Activated CD8-positive, alpha-beta memory T cell treated with anti-CD3 and anti-CD28 coated beads for 4 hours (primary cell): ENCODE measurements around the gene COMMD7.

ENCODE experiments used
- DNase-seq, 2 donors: peaks; one replicate each; pipeline ENCODE4 v3.0.0-alpha.2; 2020; ENCODE audit warnings: low read depth in 2 of 2

Gene COMMD7

DNA sequence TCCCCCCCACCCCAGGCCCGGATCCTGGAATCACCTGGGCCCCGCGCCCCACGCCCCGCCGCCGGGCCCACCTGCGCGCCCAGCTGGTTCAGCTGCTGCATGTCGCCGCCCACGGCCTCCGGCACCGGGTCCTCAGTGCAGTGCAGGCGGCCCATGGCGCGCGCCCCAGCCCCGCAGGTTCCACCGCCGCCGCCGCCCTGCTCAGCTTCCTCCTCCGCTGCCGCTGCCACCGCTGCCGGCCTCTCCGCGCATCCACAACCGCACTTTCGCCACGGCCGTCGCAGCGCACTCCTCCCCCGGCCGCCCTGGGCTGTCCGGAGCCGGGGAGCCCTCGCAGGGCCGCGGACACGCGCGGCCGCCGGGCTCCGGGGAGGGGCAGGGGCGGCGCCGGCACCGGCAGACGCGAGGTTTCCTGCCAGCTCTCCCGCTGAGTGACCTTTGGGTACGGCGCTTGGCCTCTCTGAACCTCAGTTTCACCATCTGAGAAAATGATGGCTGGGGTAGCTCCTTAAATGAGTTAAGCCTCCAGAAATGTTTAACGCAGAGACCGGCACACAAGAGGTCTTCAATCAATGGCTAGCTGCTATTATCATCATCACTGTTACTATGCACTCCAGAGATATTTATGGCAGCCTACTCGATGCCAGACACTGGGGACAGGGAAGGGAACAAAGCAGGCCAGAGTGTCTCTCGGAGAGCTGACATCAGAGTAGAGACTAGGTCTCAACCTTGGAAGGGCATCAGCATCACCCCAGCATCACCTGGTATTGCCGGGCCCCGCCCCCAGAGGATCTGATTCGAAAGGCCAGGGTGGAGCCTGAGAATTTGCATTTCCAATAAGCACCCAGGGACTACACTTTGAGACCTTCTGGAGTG is at the start of gene COMMD7:
Gene COMMD7 (minus strand): TSS at position 231 of the 876 bp plus-strand sequence. CDS start 76 bp downstream, at position 155.
- peak; percentile 39 to 40 for DNase-seq

GRCh38 chr20:32792731-32793458 is 49.6 kb upstream of the COMMD7 start:
- no peak for DNase-seq

GRCh38 chr20:32792316-32792715 is 49.0 kb upstream of the COMMD7 start:
- no peak for DNase-seq

DNA sequence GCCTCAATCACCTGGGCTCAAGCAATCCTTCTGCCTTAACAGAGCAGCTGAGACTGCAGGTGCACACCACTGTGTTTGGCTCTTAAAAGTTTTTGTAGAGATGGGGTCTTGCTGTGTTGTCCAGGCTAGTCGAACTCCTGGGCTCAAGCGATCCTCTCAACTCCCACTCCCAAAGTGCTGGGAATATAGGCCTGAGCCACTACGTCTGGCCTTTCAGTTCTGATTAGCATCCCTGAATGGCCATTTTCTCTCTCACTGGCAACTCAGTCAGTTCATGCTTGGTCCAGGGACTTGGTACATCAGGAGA is 47.4 kb upstream of the COMMD7 start:
- no peak for DNase-seq

- peak; percentile 44 to 53 for DNase-seq
Measured at GRCh38 chr20:32789896-32790750, 46.9 kb upstream of the COMMD7 start.

GRCh38 chr20:32787168-32787567 is 43.9 kb upstream of the COMMD7 start:
- DNase-seq: no peak

DNA sequence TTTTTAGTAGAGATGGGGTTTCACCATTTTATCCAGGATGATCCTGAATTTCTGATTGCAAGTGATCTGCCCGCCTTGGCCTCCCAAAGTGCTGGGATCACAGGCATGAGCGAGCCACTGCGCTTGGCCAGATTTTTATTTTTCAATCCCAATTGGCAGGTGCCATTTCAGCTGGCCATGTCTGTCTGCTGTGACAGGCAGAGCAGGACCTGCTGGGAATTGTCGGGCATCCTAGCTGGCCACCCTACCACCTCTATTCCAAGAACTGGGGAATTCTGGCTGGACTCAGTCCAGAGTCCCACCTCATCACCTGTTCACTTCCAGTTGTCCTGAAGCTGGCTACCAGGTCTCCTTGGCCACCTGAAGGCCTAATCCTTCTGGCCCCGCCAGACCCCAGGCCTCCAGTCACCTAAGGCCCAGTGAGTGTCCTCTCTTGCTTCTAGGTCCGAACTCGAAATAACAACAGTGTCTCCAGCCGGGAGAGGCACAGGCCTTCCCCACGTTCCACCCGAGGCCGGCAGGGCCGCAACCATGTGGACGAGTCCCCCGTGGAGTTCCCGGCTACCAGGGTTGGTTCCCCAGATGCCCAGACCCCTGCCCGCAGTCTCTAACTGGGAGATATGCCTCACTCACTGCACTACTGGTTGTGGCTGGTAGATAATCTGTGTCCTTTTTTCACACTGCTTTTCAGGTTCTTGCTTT is 42.9 kb upstream of the COMMD7 start:
- no peak for DNase-seq

DNA sequence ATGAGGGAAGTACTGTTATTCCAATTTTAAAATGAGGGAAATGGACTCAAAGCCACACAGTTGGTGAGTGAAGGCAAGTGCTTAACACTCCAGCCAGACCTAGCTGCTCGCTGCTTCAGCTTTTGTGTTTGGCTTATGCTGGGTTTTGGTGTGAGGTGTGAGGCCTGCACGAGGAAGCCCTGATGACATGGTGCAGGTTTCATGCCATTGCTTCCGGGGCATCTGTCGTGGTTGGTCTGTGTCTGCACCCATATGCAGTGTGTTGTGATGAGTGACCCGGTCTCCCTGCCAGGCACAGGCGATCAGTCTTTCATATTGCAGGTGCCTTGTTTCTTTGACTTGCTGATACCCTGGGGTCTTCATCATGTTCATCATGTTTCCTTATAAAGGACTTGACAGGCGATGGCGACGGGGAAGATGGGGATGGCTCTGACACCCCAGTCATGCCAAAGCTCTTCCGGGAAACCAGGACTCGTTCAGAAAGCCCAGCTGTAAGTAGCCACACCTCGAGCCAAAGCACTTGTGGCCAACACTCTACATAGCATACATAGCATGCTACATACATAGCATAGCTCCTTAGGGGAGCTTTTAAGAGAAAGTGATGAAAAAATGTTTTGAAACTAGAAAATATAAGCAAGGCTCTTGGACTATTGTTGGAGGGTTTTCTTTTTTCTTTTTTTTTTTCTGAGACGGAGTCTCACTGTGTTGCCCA is 41.3 kb upstream of the COMMD7 start:
- DNase-seq: no peak

GRCh38 chr20:32780749-32781655 is 37.7 kb upstream of the COMMD7 start:
- no peak for DNase-seq

DNA sequence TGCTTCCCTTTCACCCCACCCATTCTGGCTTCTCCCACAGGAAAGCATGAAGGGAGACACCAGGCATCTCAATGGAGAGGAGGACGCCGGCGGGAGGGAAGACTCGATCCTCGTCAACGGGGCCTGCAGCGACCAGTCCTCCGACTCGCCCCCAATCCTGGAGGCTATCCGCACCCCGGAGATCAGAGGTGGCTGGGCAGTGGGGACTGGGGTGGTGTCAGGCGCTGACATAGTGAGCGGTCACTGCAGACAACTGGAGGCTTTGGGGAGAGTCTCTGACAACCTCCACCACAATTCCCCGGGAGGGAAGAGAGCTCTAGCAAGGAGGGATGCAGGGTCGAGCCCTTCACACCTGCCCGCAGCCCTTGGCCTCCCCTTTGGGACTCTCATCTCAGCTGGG is 37.0 kb upstream of the COMMD7 start:
- DNase-seq: no peak

DNA sequence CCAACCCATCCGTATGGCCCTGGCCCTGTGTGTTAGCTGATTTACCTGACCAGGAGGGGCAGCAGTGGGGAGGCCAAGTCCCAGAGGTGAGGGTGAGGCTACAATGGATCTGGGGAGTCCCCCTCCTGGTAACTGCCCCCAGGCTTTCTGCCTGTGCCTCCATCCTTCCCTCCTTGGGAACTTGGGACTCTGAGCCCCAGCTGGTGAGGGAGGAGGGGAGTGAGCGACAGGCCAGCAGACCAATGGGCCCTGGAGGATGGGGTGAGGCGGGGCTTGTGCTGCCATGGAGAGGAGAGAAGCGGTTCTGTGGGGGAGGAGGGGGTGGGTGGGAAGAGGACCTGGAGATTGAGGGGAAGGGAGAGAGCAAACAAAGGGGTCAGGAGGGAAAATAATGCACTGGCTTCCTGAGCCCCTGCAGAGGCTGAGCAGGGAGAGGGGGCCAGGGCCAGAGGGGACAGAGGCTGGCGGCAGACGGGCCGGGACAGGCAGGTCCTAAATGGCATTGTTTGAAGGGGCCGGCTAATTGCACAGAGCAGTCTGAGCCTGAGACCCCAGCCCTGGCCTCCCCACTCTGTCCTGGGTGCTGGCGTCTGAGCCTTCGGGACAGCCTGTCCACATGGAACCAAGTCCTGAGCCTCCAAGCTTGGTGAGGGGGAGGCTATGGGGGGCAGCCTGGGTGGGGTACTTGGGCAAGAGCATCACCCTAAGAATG is 36.4 kb upstream of the COMMD7 start:
- DNase-seq: no peak

GRCh38 chr20:32777177-32777956 is 34.1 kb upstream of the COMMD7 start:
- DNase-seq: no peak

- DNase-seq: no peak
Measured at GRCh38 chr20:32775336-32775991, 32.2 kb upstream of the COMMD7 start.

GRCh38 chr20:32773855-32774254 is 30.6 kb upstream of the COMMD7 start:
- no peak for DNase-seq

- DNase-seq: no peak
Measured at GRCh38 chr20:32773223-32773622, 30.0 kb upstream of the COMMD7 start.

GRCh38 chr20:32772046-32772445 is 28.8 kb upstream of the COMMD7 start:
- no peak for DNase-seq

- DNase-seq: no peak
Measured at GRCh38 chr20:32767418-32768198, 24.3 kb upstream of the COMMD7 start.
